ENCODE data around the gene TST.

The TST gene

DNA sequence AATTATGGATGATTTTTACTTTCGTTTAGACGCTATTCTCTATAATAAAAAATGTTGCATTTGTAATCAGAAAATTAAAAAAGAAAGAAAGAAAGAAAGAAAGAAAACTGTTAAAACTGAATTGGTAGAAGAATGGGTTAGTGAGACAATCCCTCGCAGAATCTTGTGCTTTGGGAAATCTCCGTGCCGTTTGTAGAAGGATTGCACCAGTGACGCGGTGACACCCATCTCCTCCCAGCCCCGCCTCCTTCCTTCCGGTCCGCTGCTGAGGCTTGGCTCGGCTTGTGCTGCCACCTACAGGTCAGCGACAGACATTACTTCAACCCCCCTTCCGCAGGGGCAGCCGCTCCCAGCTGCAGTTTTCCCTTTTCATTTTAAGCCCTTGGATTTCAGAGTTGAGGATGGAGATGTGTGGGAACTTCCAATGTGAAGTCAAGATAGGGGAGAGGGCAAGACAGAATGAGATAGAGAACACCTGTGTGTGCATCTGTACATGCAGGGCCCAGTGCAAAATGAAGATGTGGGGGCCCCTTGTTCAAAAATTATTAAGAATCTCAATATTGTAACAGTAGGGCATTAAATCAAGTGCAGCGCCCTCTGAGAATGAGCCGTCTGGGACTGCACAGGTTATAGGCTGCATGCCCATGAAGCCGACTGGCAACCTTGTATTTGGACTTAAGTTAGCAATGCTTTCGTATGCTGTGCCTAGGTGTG lies 41.1 kb downstream of the TST start:
- H3K27ac ChIP-seq (ENCODE audit: low read depth, low read length), result no peak overlapping the region
- H3K4me3 ChIP-seq (ENCODE audit: low read depth, low read length), result peak overlapping the region; percentile 55
- H3K9ac ChIP-seq (ENCODE audit: low read depth, low read length), result no peak overlapping the region
- no peaks in the 10 kb centered on the region for H3K4me1 ChIP-seq (ENCODE audit: control insufficient read depth, insufficient read depth, low read length)
- no peaks in the 10 kb centered on the region for H3K27me3 ChIP-seq (ENCODE audit: control insufficient read depth, insufficient read depth, low read length)
- no peaks in the 10 kb centered on the region for H3K9me3 ChIP-seq (ENCODE audit: control insufficient read depth, insufficient read depth, low read length)
- H3K36me3 ChIP-seq (ENCODE audit: control insufficient read depth, insufficient read depth, low read length), result no peaks in the 10 kb centered on the region

- no peak overlapping the region for H3K9ac ChIP-seq (ENCODE audit: low read depth, low read length)
- H3K4me1 ChIP-seq (ENCODE audit: control insufficient read depth, insufficient read depth, low read length), result no peaks in the 10 kb centered on the region
- H3K27ac ChIP-seq (ENCODE audit: low read depth, low read length), result no peak overlapping the region
- no peaks in the 10 kb centered on the region for H3K9me3 ChIP-seq (ENCODE audit: control insufficient read depth, insufficient read depth, low read length)
- H3K36me3 ChIP-seq (ENCODE audit: control insufficient read depth, insufficient read depth, low read length), result no peaks in the 10 kb centered on the region
- no peaks in the 10 kb centered on the region for H3K27me3 ChIP-seq (ENCODE audit: control insufficient read depth, insufficient read depth, low read length)
- peak overlapping the region; percentile 55 for H3K4me3 ChIP-seq (ENCODE audit: low read depth, low read length)
These were observed 41.8 kb downstream of the TST start for GRCh38 chr22:36977401-36977861.

DNA sequence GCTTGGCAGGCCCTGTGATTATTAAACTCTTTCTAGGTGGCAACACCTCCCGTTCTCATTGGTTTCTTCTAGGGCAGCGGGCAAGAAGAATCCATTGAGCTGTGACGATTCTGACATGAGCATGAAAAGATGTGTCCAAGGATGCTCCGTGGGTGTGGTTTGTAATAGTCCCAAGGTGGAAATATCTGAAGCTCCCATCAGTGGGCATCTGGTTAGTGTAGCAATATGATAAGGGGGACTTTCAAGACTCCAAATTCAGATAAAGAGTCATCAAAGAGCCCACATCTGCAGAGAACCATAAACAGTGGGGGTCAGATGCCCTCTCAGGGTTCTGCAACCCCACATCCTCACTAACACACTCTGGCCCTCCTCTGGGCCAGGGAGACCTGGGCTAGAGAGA lies 42.6 kb downstream of the TST start:
- H3K4me1 ChIP-seq (ENCODE audit: control insufficient read depth, insufficient read depth, low read length), result no peaks in the 10 kb centered on the region
- no peak overlapping the region for H3K9ac ChIP-seq (ENCODE audit: low read depth, low read length)
- H3K4me3 ChIP-seq (ENCODE audit: low read depth, low read length), result no peak overlapping the region
- no peaks in the 10 kb centered on the region for H3K9me3 ChIP-seq (ENCODE audit: control insufficient read depth, insufficient read depth, low read length)
- H3K36me3 ChIP-seq (ENCODE audit: control insufficient read depth, insufficient read depth, low read length), result no peaks in the 10 kb centered on the region
- H3K27ac ChIP-seq (ENCODE audit: low read depth, low read length), result no peak overlapping the region
- H3K27me3 ChIP-seq (ENCODE audit: control insufficient read depth, insufficient read depth, low read length), result no peaks in the 10 kb centered on the region

DNA sequence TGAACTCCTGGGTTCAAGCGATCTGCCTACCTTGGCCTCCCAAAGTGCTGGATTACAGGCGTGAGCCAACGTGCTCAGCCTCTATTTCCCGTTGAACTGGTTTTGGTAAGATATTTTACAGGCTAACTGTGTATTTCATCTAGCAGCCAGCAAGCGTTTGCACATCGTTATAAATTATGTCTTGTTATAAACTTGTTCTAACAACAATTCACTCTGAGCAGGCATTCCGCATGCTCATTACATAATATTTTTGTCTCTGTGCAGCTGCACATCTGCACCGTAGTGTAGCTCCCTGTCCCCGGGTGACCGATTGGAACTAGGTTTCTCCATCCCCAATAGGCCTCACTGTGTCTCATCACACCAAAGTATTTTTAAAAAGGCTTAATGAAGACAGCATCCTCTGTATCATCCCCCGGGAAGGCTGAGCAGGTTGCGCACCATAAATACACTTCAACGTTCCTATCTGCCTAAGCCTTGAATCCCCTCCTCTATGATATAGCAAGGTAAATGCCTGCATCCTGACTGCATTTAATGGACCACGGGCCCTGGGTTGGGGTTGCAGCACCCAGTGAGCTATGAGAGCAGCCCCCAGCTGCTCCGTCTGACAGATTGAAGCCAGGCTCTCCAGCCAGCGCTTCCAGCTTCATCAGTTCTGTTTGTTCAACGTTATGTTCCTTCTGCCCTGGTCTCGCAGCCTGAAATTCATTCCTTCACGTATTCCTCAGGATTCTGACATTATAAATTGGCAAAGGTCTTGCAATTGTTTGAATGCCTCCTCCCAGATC lies 47.7 kb downstream of the TST start:
- H3K27ac ChIP-seq (ENCODE audit: low read depth, low read length), result no peak overlapping the region
- H3K9ac ChIP-seq (ENCODE audit: low read depth, low read length), result no peak overlapping the region
- no peaks in the 10 kb centered on the region for H3K9me3 ChIP-seq (ENCODE audit: control insufficient read depth, insufficient read depth, low read length)
- no peaks in the 10 kb centered on the region for H3K36me3 ChIP-seq (ENCODE audit: control insufficient read depth, insufficient read depth, low read length)
- no peak overlapping the region for H3K4me3 ChIP-seq (ENCODE audit: low read depth, low read length)
- no peaks in the 10 kb centered on the region for H3K27me3 ChIP-seq (ENCODE audit: control insufficient read depth, insufficient read depth, low read length)
- H3K4me1 ChIP-seq (ENCODE audit: control insufficient read depth, insufficient read depth, low read length), result no peaks in the 10 kb centered on the region

DNA sequence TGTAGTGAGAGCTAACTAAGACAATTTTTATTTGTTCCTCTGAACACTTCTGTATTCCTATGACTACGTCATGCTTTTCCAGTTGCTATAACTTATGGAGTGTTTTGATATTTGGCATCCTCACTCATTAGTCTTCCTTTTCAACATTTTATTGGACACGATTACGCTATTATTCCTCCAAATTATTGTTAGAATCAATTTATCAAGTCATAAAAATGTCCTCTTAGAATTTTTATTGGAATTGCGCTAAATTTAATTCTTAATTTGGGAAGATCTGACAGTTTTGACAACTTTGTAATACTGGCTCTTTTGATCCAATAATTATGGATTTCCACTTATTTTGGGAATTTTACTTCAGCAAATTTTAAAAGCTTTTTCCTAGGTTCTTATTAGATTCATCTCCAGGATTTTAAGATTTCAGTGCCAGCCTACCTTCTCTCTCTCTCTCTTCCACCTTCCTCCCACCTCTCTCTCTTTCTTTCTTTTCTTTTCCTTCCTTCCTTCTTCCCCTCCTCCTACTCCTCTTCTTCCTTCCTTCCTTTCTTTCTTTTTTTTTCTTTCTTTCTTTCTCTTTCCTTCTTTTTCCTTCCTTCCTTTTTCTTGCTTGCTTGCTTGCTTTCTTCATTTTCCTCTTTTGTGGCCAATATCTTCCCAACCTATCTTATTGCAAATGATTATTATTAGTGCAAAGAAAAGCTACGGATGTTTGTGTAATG lies 50.8 kb downstream of the TST start:
- no peaks in the 10 kb centered on the region for H3K36me3 ChIP-seq (ENCODE audit: control insufficient read depth, insufficient read depth, low read length)
- no peak overlapping the region for H3K4me3 ChIP-seq (ENCODE audit: low read depth, low read length)
- H3K4me1 ChIP-seq (ENCODE audit: control insufficient read depth, insufficient read depth, low read length), result no peaks in the 10 kb centered on the region
- no peaks in the 10 kb centered on the region for H3K9me3 ChIP-seq (ENCODE audit: control insufficient read depth, insufficient read depth, low read length)
- no peak overlapping the region for H3K9ac ChIP-seq (ENCODE audit: low read depth, low read length)
- no peak overlapping the region for H3K27ac ChIP-seq (ENCODE audit: low read depth, low read length)
- no peaks in the 10 kb centered on the region for H3K27me3 ChIP-seq (ENCODE audit: control insufficient read depth, insufficient read depth, low read length)

DNA sequence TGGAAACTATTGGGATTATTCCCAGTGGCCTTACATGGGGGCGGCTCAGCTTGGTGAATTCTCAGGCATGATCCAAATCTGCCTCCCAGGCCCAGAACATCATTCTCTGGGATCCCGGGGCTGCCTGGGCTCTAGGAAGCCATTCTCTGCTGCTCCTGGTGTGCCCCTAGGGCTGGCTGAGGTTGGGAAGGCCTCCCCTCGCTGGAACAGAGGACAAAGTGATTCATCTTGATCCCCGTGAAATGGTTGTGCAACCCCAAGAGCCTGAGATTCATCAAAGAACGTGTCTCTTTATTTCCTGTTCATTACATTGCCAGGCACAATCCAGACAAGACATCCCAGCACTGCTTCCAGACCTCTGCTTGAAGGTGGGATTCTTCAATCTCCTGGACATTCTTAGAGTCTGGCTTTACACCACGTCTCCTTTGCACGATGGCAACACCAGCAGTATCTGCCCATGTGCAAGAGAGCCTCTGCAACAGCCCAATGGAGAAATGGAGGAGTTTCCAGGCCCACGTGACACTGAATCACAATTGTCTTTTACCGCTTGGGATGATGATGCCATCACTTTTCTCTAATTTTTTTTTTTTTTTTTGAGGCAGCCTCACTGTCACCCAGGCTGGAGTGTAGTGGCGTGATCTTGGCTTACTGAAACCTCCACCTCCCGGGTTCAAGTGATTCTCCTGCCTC lies 52.3 kb downstream of the TST start:
- H3K9ac ChIP-seq (ENCODE audit: low read depth, low read length), result no peak overlapping the region
- no peak overlapping the region for H3K4me3 ChIP-seq (ENCODE audit: low read depth, low read length)
- H3K9me3 ChIP-seq (ENCODE audit: control insufficient read depth, insufficient read depth, low read length), result no peaks in the 10 kb centered on the region
- H3K27ac ChIP-seq (ENCODE audit: low read depth, low read length), result no peak overlapping the region
- H3K36me3 ChIP-seq (ENCODE audit: control insufficient read depth, insufficient read depth, low read length), result no peaks in the 10 kb centered on the region
- H3K4me1 ChIP-seq (ENCODE audit: control insufficient read depth, insufficient read depth, low read length), result peaks cover 6% of the 10 kb centered on the region
- no peaks in the 10 kb centered on the region for H3K27me3 ChIP-seq (ENCODE audit: control insufficient read depth, insufficient read depth, low read length)

DNA sequence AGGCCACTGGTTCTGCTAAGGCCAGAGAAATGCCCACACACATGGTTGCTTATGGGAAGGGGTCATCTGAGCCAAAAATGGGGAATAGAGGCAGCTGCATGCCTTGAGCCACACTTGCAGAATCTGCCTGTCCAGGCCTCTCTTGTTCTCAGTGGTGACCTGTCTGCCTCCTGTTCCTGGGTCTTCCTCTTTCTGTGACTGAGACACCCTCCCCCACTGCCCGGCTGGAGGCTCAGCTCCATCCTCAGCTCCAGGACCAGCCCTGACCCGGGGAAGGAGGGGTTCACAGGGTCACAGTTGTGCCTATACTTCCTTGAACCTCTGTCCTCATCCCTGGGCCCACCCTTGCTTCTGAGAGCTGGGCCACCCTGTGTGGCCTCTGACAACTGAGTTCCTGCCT lies 53.6 kb downstream of the TST start:
- Histone ChIP-seq H3K27ac (ENCODE audit: low read depth, low read length) (no peak overlapping the region), H3K9ac (ENCODE audit: low read depth, low read length) (no peak overlapping the region), H3K4me1 (ENCODE audit: control insufficient read depth, insufficient read depth, low read length) (peaks cover 14% of the 10 kb centered on the region), H3K36me3 (ENCODE audit: control insufficient read depth, insufficient read depth, low read length) (no peaks in the 10 kb centered on the region), H3K27me3 (ENCODE audit: control insufficient read depth, insufficient read depth, low read length) (no peaks in the 10 kb centered on the region; the same call in 1 of the 2 replicates), H3K4me3 (ENCODE audit: low read depth, low read length) (no peak overlapping the region), H3K9me3 (ENCODE audit: control insufficient read depth, insufficient read depth, low read length) (no peaks in the 10 kb centered on the region)

- Histone ChIP-seq H3K27me3 (ENCODE audit: control insufficient read depth, insufficient read depth, low read length) (no peaks in the 10 kb centered on the region; the same call in 1 of the 2 replicates), H3K36me3 (ENCODE audit: control insufficient read depth, insufficient read depth, low read length) (no peaks in the 10 kb centered on the region), H3K4me3 (ENCODE audit: low read depth, low read length) (no peak overlapping the region), H3K9me3 (ENCODE audit: control insufficient read depth, insufficient read depth, low read length) (no peaks in the 10 kb centered on the region), H3K9ac (ENCODE audit: low read depth, low read length) (no peak overlapping the region), H3K27ac (ENCODE audit: low read depth, low read length) (no peak overlapping the region), H3K4me1 (ENCODE audit: control insufficient read depth, insufficient read depth, low read length) (peaks cover 14% of the 10 kb centered on the region)
These were observed 55.1 kb downstream of the TST start for GRCh38 chr22:36964106-36964505.

DNA sequence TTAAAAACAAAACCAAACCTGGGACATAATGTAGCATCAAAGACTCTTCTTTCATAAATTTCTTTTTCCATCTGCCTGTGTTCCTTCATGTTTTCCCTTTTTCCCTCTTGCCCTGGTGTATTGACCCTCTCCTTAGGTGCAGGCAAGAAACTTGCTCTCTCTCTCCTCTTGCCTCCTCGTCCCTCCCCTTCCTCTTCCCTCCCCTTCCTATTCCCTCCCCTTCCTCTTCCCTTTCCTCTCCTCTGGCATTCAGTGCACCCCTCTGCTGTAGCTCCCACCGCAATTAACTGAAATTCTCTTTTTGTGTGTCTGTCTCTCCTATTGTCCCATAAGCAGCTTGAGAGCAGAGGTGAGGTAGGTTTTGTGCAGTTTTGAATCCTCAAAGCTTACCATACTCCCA lies 55.9 kb downstream of the TST start:
- no peak overlapping the region for H3K9ac ChIP-seq (ENCODE audit: low read depth, low read length)
- no peak overlapping the region for H3K4me3 ChIP-seq (ENCODE audit: low read depth, low read length)
- no peaks in the 10 kb centered on the region; the same call in 1 of the 2 replicates for H3K27me3 ChIP-seq (ENCODE audit: control insufficient read depth, insufficient read depth, low read length)
- H3K9me3 ChIP-seq (ENCODE audit: control insufficient read depth, insufficient read depth, low read length), result peaks cover 3% of the 10 kb centered on the region; the same call in 1 of the 2 replicates
- no peak overlapping the region for H3K27ac ChIP-seq (ENCODE audit: low read depth, low read length)
- no peaks in the 10 kb centered on the region for H3K36me3 ChIP-seq (ENCODE audit: control insufficient read depth, insufficient read depth, low read length)
- H3K4me1 ChIP-seq (ENCODE audit: control insufficient read depth, insufficient read depth, low read length), result peaks cover 14% of the 10 kb centered on the region

DNA sequence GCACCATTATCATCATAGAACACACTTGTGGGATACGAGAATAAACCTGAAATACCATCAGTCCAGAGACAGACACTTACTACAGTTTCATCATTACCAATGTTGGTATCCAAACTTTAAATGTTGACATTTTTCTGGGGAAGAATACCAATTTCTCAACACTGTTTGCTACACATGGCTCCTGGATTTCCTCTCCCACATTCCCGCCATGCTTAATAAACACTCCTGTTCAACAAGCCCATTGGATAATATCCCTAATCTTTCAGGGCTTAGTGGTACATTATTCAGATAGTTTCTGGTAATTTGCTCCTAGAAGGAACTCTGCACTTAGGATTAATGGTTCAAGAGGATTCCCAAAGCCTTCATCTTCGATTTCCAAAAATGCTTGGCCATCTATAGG lies 57.6 kb downstream of the TST start:
- H3K9ac ChIP-seq (ENCODE audit: low read depth, low read length), result no peak overlapping the region
- no peak overlapping the region; the same call in 1 of the 2 replicates for H3K4me3 ChIP-seq (ENCODE audit: low read depth, low read length)
- H3K36me3 ChIP-seq (ENCODE audit: control insufficient read depth, insufficient read depth, low read length), result no peaks in the 10 kb centered on the region
- peaks cover 14% of the 10 kb centered on the region for H3K4me1 ChIP-seq (ENCODE audit: control insufficient read depth, insufficient read depth, low read length)
- H3K27me3 ChIP-seq (ENCODE audit: control insufficient read depth, insufficient read depth, low read length), result no peaks in the 10 kb centered on the region; the same call in 1 of the 2 replicates
- no peak overlapping the region for H3K27ac ChIP-seq (ENCODE audit: low read depth, low read length)
- peaks cover 3% of the 10 kb centered on the region; the same call in 1 of the 2 replicates for H3K9me3 ChIP-seq (ENCODE audit: control insufficient read depth, insufficient read depth, low read length)
